Thyroid gland (tissue), 4 donors: ENCODE data around the gene EFCAB13.
"Not testable (repeated sequence)": the region's sequence is repeated elsewhere in the genome, so short reads cannot be mapped to it uniquely, and the experiment has no call there.

Experiments
- POLR2A ChIP-seq, 2 donors: fragments of 450-650 bp; IDR thresholded peaks; one replicate each; pipeline ENCODE4 v1.6.1; 2017; ENCODE audit warnings: antibody characterized with exemption in 2 of 2, mild to moderate bottlenecking in 2 of 2, moderate library complexity in 1 of 2
- TF ChIP-seq, protein P1 (sequence below), 6 experiments: fragments of 200-600 bp in 3 of 6; fragments of 450-650 bp in 3 of 6; sonication (generic) in 3 of 6; IDR thresholded peaks; one replicate each; pipeline ENCODE4 v1.5.1; 2016 to 2019; ENCODE audit warnings: antibody characterized with exemption in 6 of 6, mild to moderate bottlenecking in 2 of 6, inconsistent platforms in 1 of 6, moderate library complexity in 1 of 6

DNA sequence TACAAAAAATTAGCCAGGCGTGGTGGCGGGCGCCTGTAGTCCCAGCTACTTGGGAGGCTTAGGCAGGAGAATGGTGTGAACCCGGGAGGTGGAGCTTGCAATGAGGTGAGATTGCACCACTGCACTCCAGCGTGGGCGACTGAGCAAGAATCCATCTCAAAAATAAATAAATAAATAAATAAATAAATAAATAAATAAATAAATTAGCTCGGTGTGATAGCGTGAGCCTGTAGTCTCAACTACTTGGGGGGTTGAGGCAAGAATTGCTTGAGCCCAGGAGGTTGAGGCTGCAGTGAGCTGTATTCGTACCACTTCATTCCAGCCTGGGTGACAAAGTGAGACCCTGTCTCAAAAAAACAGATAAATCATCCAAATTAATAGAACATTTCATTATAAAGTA lies 108.5 kb downstream of the EFCAB13 start:
- TF ChIP-seq, protein P1, sequence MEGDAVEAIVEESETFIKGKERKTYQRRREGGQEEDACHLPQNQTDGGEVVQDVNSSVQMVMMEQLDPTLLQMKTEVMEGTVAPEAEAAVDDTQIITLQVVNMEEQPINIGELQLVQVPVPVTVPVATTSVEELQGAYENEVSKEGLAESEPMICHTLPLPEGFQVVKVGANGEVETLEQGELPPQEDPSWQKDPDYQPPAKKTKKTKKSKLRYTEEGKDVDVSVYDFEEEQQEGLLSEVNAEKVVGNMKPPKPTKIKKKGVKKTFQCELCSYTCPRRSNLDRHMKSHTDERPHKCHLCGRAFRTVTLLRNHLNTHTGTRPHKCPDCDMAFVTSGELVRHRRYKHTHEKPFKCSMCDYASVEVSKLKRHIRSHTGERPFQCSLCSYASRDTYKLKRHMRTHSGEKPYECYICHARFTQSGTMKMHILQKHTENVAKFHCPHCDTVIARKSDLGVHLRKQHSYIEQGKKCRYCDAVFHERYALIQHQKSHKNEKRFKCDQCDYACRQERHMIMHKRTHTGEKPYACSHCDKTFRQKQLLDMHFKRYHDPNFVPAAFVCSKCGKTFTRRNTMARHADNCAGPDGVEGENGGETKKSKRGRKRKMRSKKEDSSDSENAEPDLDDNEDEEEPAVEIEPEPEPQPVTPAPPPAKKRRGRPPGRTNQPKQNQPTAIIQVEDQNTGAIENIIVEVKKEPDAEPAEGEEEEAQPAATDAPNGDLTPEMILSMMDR (IDR thresholded peaks at IDR 0.05): not testable (repeated sequence)
- not testable (repeated sequence) for TF ChIP-seq POLR2A (IDR thresholded peaks at IDR 0.05)
